OCI-LY1 (cell line): ENCODE measurements around the gene TOR2A.

Source experiments
- CTCF ChIP-seq: fragments of 200-600 bp; sonication (generic), shearing (Covaris generic); IDR thresholded peaks from 2 replicates; pipeline ENCODE4 v1.5.1; 2017; ENCODE audit warnings: mild to moderate bottlenecking, antibody characterized with exemption, low read length, moderate library complexity, mixed read lengths
- EZH2 ChIP-seq: fragments of 200-600 bp; sonication (generic), shearing (Covaris generic); IDR thresholded peaks from 2 replicates; pipeline ENCODE4 v1.8.0; 2017; ENCODE audit warnings: borderline replicate concordance, mixed run types, mild to moderate bottlenecking, antibody characterized with exemption, low read length, moderate library complexity, mixed read lengths

- TF ChIP-seq CTCF (no peak), EZH2 (no peak)
Measured at GRCh38 chr9:127686461-127687393, 48.4 kb downstream of the TOR2A start.
